NB4 (cell line): ENCODE data around the gene ZMYND15.

Experiments
- DNase-seq: peaks from one replicate; pipeline ENCODE4 v3.0.0; 2010; ENCODE audit warnings: low read depth
- H3K4me3 ChIP-seq: one replicate; pipeline ENCODE4 v1.5.1; 2011; ENCODE audit warnings: mild to moderate bottlenecking, low read depth, low read length, moderate library complexity
- MYC ChIP-seq: IDR thresholded peaks from 2 replicates; pipeline ENCODE4 v1.6.1; 2011; ENCODE audit warnings: low read depth, low read length
- POLR2A ChIP-seq: IDR thresholded peaks from 2 replicates; pipeline ENCODE4 v1.6.1; 2011; ENCODE audit warnings: mild to moderate bottlenecking; ENCODE audit not compliant: insufficient read length; ENCODE audit errors: extremely low read depth
- TF ChIP-seq, protein P1 (sequence below): IDR thresholded peaks from 2 replicates; pipeline ENCODE4 v1.6.1; 2011; ENCODE audit warnings: low read depth, low read length
- TF ChIP-seq, protein P2 (sequence below): IDR thresholded peaks from one replicate; pipeline ENCODE4 v1.5.1; 2012; ENCODE audit warnings: low read depth, low read length

ZMYND15 gene

DNA sequence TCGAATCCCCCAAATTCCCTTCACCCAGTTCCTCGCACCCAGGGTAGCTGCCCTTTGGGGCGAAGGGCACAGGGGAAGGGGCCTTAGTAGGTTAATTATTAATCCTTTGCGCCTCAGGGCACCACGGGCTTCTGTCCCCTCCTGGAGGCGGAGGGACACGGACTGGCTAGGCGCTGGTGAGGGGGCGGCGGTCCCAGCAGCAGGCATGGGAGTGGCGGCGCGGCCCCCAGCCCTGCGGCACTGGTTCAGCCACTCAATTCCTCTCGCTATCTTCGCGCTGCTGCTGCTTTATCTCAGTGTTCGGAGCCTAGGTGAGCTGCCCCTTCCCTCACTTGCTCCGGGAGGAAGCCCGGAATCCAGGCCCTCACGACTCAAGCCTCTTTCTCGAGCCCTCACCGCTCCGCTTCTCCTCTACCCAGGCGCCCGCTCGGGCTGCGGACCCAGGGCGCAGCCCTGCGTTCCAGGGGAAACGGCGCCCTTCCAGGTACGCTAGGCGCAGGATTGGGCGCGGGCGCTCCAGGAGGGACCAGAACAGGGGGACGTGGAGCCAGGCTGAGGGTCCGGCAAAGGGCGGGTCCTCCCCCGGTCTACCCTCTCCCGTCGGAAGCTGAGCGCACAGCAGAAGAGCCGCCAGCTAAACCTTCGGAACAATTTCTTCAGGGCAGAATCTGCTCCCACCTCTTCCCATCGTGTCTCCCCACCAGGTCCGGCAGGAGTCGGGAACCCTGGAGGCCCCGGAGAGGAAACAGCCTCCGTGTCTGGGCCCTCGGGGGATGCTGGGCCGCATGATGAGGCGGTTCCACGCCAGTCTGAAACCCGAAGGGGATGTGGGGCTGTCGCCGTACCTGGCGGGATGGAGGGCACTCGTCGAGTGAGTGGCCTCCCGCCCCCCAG lies 49.4 kb downstream of the ZMYND15 start, which contains the start of gene GLTPD2:
Gene GLTPD2, plus strand, starts transcription at position 158 of the 894 bp plus-strand sequence. Its CDS starts 48 bp downstream, at position 206.
- peak within 1 kb of the TSS; percentile 46 for H3K4me3 ChIP-seq
- no peak for DNase-seq
- TF ChIP-seq POLR2A, result no peak
- TF ChIP-seq, protein P1, sequence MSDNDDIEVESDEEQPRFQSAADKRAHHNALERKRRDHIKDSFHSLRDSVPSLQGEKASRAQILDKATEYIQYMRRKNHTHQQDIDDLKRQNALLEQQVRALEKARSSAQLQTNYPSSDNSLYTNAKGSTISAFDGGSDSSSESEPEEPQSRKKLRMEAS, result no peak
- no peak for TF ChIP-seq MYC
- TF ChIP-seq, protein P2, sequence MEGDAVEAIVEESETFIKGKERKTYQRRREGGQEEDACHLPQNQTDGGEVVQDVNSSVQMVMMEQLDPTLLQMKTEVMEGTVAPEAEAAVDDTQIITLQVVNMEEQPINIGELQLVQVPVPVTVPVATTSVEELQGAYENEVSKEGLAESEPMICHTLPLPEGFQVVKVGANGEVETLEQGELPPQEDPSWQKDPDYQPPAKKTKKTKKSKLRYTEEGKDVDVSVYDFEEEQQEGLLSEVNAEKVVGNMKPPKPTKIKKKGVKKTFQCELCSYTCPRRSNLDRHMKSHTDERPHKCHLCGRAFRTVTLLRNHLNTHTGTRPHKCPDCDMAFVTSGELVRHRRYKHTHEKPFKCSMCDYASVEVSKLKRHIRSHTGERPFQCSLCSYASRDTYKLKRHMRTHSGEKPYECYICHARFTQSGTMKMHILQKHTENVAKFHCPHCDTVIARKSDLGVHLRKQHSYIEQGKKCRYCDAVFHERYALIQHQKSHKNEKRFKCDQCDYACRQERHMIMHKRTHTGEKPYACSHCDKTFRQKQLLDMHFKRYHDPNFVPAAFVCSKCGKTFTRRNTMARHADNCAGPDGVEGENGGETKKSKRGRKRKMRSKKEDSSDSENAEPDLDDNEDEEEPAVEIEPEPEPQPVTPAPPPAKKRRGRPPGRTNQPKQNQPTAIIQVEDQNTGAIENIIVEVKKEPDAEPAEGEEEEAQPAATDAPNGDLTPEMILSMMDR, result no peak

DNA sequence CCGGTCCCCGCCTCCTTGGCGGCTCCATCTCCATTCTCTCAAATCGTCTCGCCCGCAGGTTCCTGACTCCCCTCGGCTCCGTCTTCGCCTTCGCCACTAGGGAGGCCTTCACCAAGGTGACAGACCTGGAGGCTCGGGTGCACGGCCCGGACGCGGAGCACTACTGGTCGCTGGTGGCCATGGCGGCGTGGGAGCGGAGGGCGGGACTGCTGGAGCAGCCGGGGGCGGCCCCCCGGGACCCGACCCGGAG lies 50.0 kb downstream of the ZMYND15 start:
- H3K4me3 ChIP-seq, result peak overlapping the region; percentile 46
- no peak for DNase-seq
- TF ChIP-seq, protein P2, result no peak
- TF ChIP-seq POLR2A, result no peak
- no peak for TF ChIP-seq MYC
- TF ChIP-seq, protein P1, result no peak

DNA sequence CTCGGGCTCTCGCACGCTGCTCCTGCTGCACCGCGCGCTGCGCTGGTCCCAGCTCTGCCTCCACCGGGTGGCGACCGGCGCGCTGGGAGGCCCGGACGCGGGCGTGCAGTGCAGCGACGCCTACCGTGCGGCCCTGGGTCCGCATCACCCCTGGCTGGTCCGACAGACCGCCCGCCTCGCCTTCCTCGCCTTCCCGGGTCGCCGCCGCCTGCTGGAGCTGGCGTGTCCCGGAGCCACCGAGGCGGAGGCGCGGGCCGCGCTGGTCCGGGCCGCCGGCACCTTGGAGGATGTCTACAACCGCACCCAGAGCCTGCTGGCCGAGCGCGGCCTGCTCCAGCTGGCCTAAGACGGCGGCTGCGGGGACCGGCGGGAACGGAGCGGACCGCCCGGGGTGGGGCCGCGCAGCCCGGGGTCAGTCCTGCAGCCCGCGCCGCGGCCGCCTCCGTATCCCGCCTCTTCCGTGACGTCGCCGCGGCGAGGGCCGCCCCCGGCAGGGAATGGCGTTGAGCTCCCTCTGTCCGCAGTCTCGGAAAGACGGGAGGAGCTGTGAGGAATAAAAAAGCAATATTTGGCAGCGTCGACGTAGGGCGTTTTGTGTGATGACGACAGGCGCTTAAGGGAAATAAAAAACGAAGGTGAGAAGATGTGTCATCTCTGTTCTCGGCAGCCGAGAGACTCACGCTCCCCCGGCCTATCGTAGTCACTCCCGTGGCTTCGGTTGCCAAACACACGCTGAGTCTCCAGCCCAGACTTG lies 50.5 kb downstream of the ZMYND15 start:
- peak overlapping the region; percentile 50 for H3K4me3 ChIP-seq
- peak; percentile 67 for TF ChIP-seq MYC
- TF ChIP-seq, protein P2, result peak; percentile 30
- peak; percentile 35 for TF ChIP-seq POLR2A
- TF ChIP-seq, protein P1, result peak; percentile 49; the same call in 1 of the 2 replicates
- peak; percentile 86 for DNase-seq

DNA sequence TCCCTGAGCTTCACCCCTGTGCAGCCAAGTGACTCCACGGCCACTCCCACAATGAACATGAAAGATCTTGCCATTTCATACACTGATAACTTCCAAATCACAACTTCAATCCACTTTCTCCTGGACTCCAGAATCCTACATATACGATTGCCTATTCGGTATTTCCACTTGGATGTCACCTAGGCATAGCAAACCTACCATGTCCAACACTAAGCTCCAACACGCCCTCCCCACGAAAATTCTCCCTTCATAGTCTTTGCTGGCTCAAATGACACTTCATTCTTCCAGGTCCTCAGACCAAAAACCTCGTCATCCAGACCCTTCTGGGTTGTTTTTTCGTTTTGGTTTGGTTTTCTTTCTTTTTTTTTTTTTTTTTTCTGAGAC lies 51.1 kb downstream of the ZMYND15 start:
- H3K4me3 ChIP-seq, result peak overlapping the region; percentile 50
- TF ChIP-seq, protein P1, result no peak; the same call in 1 of the 2 replicates
- TF ChIP-seq MYC (no peak), POLR2A (no peak)
- TF ChIP-seq, protein P2, result no peak
- no peak for DNase-seq

DNA sequence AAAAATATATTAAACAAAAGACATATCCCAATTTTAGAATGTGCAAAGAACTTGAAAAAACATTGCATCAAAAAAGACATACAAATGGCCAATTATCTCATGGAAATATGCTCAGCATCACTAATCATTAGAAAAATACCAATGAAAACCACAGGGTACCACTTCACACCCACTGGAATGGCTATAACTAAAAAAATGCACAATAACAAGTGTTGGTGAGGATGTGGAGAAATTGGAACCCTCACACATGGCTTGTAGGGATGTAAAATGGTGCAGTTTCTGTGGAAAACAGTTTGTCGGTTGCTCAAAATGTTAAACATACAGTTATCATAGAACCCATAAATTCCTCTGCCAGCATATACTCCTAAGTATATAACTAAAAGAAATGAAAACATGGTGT lies 55.5 kb downstream of the ZMYND15 start:
- TF ChIP-seq, protein P1, result no peak
- TF ChIP-seq, protein P2, result no peak
- TF ChIP-seq MYC, result no peak
- TF ChIP-seq POLR2A, result no peak
- H3K4me3 ChIP-seq, result no peak overlapping the region
- no peak for DNase-seq
